OCI-LY3 (cell line): Measurements from ENCODE around the gene AKAP8L.

ENCODE experiments used
- CTCF ChIP-seq: fragments of 200-600, 300-600 bp; sonication (generic); IDR thresholded peaks from 2 replicates; pipeline ENCODE4 v1.5.1; 2014; ENCODE audit warnings: antibody characterized with exemption, low read length, low read depth
- EZH2phosphoT487 ChIP-seq: fragments of 200-600 bp; shearing (Covaris generic); IDR thresholded peaks from 2 replicates; pipeline ENCODE4 v1.6.1; 2018; ENCODE audit warnings: antibody characterized with exemption, mixed run types, low read depth

GRCh38 chr19:15449620-15450527 lies 31.1 kb upstream of the AKAP8L start, which contains the start of gene WIZ:
- TF ChIP-seq CTCF (no peak), EZH2phosphoT487 (no peak)
